GM12801 (cell line): Measurements from ENCODE around the gene PRSS2.

ENCODE experiments used
- CTCF ChIP-seq: IDR thresholded peaks from one replicate; pipeline ENCODE4 v1.5.1; 2011; ENCODE audit warnings: control low read depth; ENCODE audit not compliant: insufficient read length; ENCODE audit errors: extremely low read depth

The PRSS2 gene

GRCh38 chr7:142793156-142793555 lies 22.4 kb downstream of the PRSS2 start:
- no peak for TF ChIP-seq CTCF

GRCh38 chr7:142795339-142795863 lies 24.6 kb downstream of the PRSS2 start:
- no peak for TF ChIP-seq CTCF

GRCh38 chr7:142796001-142796500 lies 25.3 kb downstream of the PRSS2 start:
- no peak for TF ChIP-seq CTCF

- no peak for TF ChIP-seq CTCF
Observed at GRCh38 chr7:142796501-142797390, 26.0 kb downstream of the PRSS2 start.

GRCh38 chr7:142797391-142798377 lies 26.9 kb downstream of the PRSS2 start:
- TF ChIP-seq CTCF, result no peak

GRCh38 chr7:142798451-142799436 lies 28.0 kb downstream of the PRSS2 start:
- no peak for TF ChIP-seq CTCF
